ENCODE results near the gene PSG7.
"Not testable (repeated sequence)": the region's sequence is repeated elsewhere in the genome, so short reads cannot be mapped to it uniquely, and the experiment has no call there.

PSG7 gene

DNA sequence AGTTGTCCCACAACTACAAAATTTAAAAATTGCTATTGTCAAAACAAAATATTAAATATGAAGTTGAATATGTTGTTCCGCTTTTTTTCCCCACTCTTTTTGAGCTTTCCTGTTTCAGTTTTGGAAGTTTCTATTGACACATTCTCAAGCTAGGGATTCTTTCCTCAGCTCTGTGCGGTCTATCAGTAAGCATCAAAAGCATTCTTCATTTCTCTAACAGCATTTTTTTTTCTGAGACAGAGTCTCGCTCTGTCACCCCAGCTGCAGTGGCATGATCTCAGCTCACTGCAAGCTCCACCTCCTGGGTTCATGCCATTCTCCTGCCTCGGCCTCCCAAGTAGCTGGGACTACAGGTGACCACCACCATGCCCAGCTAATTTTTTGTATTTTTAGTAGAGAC is 24.1 kb downstream of the PSG7 start:
- DNase-seq = not testable (repeated sequence)

DNA sequence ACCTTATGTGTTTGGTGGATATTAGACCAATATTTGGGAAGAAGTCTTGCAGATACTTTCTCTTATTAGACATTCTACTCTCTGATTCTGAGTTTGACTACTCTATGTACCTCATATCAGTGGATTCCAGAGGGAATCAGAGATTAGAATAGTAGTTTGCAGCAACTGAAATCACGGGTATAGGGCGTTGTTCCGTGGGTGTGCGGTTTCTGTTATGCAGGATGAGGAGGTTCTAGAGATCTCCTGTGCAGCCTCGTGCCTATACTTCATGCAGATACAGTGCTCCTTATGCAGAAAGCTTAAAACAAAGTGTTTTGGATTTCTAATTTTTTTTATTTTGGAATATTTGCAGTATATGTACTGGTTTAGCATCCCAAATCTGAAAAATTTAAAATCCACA is 25.3 kb downstream of the PSG7 start:
- DNase-seq = not testable (repeated sequence)

DNA sequence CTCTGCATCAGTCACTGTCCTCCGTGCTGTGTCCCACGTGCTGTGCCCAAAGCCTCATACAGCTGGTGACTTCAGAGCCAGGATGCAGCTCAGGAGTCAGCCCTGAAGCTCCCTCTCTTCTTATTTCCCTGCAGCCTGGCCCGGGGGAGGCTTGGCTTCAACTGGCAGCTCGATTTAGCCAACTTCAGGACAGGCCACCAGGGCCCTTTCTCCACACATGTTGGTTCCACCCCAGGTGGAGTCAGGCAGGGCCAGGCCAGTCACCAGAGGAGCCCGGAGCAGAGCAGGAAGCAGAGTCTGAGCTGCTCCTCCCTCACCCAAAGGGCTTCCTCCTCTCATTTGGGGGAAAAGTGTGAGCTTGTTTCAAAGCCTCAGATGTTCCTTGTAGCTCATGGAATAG is 30.8 kb downstream of the PSG7 start:
- DNase-seq = not testable (repeated sequence)

DNA sequence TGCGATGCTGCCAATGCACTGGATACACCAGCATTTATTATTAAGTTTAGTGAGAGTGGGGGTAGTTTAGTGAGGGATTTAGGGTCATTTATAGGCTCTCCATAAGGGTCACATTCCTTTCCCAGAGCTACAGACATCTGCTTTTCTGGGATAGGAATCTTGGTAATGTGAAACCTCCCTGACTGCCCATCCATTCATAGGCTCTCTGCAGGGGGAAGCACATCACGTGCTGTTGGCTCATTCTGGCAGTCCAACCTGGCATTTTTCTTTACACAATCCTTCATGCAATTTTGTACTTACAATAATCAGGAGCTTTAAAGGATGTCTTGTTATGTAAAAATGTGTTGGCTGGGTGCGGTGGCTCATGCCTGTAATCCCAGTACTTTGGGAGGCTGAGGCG is 36.4 kb downstream of the PSG7 start:
- DNase-seq = not testable (repeated sequence)

DNA sequence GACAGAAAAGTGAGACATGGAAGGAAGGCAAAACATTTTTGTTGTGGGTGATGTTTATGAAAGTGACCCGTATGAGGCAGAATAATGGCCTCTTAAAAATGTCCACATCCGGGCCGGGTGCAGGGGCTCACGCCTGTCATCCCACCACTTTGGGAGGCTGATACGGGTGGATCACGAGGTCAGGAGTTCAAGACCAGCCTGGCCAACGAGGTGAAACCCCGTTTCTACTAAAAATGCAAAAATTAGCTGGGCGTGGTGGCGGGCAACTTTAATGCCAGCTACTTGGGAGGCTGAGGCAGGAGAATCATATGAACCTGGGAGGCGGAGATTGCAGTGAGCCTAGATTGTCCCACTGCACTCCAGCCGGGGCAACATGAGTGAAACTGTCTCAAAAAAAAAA is 37.3 kb downstream of the PSG7 start:
- not testable (repeated sequence) for DNase-seq

DNA sequence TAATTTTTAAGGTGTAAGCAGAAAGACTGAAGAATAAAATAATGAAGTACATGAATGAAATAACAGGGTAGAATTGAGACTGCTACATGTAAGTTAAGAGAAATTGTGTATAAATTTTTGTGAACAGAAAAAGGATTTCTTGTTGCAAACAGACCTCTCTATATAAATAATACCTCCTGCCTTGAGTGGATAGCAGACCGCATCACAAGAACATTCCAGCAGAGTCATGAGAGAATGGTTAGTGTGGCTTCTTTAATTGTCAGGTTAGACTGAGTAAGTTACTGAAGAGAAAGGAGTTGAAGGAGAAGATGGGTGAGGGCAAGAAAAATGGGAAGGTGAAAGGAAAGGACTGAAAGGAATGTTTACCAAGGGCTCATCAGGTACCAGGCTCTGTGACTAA is 37.9 kb downstream of the PSG7 start:
- not testable (repeated sequence) for DNase-seq

DNA sequence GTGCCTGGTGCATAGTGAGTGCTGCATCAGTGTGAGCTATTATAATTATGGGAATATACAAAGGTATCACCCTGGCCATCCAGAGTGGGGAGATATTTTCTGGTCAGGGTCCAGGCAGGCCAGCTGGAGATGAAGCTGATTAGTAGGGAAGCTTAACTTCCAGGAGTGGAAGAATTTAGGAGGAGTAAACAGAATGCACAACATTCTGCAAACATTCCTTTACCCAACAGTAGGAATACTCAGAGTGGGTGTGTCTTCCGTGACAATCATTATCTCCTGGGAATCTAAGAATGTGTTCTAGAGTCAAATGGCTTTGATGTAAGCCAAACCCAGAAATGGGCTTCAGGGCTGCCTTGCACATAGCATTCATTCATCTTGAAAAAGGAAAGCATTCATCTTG is 38.4 kb downstream of the PSG7 start:
- DNase-seq = not testable (repeated sequence)

DNA sequence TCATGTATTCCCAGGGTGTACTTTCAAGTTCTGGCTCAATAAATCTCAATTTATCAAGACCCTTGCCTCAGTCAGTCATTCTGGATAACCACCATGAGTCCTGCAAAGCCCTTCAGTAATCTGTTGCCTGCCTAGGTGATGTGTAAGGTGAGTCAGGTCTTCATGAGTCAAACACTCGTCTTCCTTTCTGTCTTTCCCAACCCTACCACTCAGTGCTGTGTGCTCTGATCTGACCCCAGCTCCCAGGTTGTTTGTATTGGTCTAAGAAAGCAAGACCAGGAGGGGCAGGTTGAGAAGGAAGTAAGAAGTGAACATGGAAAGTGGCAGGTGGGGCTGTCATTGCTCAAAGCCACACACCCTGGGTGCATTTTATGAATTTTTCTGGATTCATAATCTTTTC is 39.3 kb downstream of the PSG7 start:
- not testable (repeated sequence) for DNase-seq

DNA sequence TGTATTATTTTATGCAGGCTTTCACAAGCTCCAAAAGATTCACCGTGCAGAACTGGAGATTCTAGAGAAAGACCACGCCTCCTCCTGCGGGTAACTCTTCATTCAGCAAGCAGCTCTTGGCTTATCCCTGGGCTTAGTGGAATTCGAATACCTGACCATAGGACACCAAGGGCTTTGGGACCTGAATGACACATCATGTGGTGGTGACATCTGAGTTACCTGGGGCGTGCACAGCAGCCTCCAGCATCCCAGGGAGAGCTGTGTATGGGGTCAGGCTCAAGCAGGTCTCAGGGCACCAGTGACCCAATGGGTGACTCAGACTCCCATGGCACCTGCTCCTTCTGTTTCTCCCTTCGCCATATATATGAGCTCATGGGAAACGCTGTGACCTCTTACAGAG is 46.6 kb downstream of the PSG7 start:
- DNase-seq = not testable (repeated sequence)

DNA sequence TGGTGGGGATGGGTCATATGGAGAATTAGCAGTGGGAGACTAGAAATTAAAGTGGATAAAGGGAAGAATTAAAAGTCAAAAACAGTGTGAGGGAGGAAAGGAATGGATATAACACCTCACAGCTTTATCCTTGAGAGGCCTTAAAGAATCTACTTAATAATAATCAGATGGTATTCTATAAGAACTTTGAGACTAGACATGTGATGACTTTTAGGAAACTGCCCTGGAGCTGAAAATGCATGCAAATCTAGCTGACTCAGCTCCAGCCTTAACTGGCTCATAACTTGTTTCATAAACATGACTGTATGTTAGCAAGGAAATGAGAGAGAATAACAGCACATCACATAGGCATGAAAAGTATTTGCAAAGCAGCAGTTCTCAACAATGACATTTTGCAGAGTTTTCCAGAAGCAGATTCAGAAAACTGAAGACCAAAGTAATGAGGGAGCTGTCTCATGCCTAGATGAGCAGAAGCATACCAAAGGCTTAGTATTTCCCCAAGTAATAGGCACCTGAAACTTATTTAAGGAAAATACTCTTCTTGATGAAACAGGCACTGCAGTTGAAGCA is 49.0 kb downstream of the PSG7 start:
- not testable (repeated sequence) for DNase-seq

DNA sequence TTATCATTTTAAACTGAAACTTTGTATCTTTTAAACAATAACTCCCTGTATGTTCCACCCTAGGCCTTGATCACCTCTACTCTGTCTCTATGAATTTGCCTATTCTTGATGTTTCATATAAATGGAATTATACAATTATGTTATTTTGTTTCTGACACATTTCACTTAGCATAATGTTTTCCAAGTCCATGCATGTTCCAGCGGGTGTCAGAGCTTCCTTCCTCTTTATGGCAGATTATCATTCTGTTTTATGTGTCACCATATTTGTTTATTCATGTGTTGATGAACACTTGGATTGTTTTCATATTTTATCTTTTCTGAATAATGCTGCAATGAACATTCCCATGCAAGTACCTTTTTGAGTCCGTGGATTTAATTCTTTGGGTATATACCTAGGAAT is 54.3 kb downstream of the PSG7 start:
- DNase-seq = not testable (repeated sequence)

DNA sequence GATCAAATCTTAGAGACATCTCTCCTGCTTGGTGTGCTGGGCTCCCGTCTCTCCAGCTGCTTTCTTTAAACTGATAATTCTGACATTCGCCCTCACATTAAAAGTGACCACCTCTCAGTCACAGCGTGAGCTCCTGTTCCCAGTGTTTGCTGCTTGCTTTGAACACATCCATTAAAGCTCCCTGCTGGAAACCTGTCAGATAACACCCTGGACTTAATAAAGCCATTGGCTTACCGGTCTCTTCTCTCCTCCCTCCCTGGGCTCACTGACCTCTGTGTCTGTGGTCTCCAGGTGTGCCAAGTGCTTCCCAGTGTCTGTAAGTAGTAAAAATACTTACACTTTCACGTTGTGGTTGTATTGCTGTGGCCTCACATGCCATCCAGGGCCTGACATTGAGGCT is 55.0 kb downstream of the PSG7 start:
- DNase-seq = not testable (repeated sequence)

DNA sequence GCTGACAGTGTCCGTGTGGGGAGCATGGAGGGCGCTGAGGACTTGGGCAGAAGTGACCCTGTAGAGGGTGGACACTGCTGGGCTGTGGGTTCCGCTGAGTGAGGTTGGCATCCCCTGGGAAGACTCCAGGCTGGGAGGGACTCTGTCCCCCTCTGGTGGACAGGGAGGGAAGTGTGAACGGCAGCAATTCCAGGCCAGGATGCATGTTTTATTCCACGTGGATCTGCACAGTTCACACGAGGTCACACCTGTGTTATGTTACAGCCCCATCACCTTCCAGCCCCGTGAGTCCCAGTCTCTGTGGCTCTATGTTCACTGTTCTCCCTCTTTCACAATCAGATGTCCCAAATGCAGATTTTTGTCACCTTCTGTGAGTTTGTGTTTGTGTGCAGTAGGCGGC is 55.7 kb downstream of the PSG7 start:
- DNase-seq = not testable (repeated sequence)

DNA sequence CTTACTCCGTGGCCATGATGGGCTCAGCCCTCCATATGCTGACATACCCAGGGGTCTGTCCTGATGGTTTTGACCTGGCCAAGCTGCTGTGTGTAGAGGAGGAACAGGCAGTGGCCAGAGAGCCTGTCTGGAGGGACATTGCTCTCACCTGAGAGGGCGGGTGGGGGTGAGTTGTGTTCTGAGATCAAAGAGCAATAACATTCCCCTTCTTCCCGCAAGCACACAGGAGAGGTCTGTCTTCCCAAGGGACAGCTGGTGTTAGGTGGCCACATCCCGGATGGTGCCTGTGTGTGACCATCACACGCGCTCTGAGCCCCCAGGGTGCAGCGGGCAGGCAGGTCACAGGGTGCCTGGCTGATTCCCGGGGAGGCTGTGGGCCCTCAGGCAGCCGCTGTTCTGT is 56.4 kb downstream of the PSG7 start:
- not testable (repeated sequence) for DNase-seq

DNA sequence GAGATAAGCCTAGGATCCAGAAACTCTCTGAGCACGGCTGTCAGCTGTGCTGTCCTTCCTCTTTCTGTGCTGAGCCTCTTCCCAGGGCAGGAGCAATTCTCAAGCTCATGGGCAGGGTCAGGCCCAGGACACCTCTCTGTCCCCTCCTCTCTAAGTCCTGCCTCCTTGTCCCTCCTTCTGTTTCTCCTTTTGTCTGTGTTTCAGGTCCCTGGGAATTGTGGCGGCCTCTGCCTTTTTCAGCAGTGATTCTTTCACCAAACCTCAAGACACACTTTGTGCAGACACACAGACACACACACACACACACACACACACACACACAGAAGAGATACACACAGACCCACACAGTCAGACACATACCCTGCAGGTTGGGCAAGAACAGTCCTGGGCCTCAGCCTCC is 57.4 kb downstream of the PSG7 start, which contains the start of gene PSG1:
TSS of gene PSG1 (minus strand) at position 101 of the 400 bp plus-strand sequence. CDS start 132 bp downstream, outside the sequence.
- no peak for DNase-seq

DNA sequence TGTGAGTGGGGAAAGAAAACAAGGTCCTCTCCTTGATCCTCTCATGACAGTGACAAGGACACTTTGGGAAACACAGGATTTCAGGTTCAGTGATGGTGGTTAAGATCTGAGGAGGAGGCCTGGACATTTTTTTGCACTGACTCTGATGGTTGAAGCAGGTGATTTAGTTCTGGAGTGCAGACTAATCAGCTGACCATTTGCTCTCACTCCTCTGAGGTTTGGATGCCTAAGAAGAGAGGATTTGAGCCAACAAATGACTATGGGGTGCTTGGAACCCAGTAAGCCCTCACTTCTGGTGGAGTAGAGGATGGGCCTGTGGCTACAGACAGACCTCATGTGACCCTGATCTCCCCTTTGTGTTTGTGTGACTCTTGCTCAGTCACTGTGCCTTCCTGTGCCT is 60.4 kb downstream of the PSG7 start:
- DNase-seq = not testable (repeated sequence)

DNA sequence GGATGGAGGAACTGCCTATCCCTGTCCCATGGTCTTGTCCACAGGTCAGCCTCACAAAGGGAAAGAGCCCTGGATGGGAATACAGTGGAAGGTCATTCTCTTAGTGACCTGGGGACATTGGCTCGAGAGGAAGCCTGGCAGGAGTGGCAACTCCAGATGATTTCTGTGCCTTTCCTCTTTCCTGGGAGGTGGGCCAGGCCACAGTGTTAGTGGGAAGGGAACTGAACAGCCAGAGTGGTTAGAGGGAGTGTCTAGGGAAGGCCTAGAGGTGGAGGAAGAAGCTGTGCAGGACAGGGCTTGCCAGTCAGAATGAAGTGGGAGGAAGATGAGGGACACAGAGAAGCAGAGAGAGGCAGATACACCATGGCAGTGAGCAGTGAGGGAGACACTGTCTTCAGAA is 61.1 kb downstream of the PSG7 start:
- not testable (repeated sequence) for DNase-seq

DNA sequence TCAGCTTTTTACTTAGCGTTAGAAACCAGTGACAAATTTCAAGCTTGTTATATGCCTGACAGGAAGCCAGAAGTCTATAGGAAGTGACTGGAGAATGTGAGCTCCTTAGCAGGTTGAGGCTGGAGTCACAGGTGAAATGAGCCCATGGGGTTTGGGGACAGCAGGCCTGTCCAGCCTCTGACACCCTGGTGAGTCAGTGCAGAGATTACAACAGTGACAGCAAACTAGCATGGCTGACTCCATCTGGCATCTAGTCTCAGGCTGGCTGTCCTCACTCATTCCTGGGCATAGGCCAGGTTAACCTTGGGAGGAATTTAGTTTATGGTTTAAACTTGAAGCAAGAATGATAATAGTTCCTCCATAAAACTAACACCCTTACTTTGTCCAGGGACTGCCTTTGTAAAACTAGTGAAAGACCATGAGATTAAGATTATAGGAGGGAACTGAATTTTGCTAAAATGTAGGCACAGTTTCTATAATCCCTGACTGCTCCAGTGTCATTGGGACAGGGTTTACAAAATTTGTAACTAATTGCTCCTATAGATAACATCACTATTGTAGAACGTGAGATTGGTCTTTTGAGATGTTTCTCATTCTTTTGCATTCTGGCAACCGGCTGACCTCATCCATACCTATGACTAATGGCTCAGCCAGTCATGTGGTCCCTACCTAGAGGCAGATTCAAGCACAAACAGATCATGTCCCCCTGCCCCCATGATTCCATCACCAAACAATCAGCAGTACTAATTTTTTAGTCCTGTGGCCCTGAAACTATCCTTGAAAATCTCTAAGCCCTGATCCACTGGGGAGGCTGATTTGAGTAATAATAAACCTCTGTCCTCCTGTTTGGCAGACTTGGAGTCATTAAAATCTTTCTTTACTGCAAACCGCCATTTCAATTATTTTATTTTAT is 61.9 kb downstream of the PSG7 start:
- not testable (repeated sequence) for DNase-seq

DNA sequence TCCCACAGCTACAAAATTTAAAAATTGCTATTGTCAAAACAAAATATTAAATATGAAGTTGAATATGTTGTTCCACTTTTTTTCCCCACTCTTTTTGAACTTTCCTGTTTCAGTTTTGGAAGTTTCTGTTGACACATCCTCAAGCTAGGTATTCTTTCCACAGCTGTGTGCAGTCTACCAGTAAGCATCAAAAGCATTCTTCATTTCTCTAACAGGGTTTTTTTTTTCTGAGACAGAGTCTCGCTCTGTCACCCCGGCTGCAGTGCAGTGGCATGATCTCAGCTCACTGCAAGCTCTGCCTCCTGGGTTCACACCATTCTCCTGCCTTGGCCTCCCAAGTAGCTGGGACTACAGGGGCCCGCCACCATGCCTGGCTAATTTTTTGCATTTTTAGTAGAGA is 62.9 kb downstream of the PSG7 start:
- DNase-seq = not testable (repeated sequence)

Measured in activated effector memory CD4-positive, alpha-beta T cell treated with Interleukin-2 at 50 U/mL for 16 hours (primary cell).